ENCODE data around the gene FBLN5. TPM values are rescaled to one million over a fixed set of nuclear protein-coding genes. Genes with fewer than 3 reads are reported as not detected.
A peak's percentile ranks its signal among the peaks of the same experiment; 100 is the strongest.

The FBLN5 gene, protein sequence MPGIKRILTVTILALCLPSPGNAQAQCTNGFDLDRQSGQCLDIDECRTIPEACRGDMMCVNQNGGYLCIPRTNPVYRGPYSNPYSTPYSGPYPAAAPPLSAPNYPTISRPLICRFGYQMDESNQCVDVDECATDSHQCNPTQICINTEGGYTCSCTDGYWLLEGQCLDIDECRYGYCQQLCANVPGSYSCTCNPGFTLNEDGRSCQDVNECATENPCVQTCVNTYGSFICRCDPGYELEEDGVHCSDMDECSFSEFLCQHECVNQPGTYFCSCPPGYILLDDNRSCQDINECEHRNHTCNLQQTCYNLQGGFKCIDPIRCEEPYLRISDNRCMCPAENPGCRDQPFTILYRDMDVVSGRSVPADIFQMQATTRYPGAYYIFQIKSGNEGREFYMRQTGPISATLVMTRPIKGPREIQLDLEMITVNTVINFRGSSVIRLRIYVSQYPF
- total RNA-seq (100 to 1,000 TPM in 4 of 7 donors, 10 to 100 TPM in 3; 39.2 to 187 (median 137) TPM), polyA plus RNA-seq (100 to 1,000 TPM in 1 of 2 donors, 10 to 100 TPM in 1; 90.7 to 353 TPM)
- long read RNA-seq, donor 1, transcript FBLN5-205 (11 exons, 1,875 nt) = minor isoform, 5 of 287 reads
- long read RNA-seq, donor 1, transcript FBLN5-202 (11 exons, 2,123 nt) = major isoform, 77 of 287 reads
- long read RNA-seq, donor 1, partial matches to known transcripts = 189 of 287 reads
- long read RNA-seq, donor 1, other reads (novel, unspliced or antisense) = 16 of 287 reads
- long read RNA-seq, donor 2, transcript FBLN5-202 (11 exons, 2,123 nt) = major isoform, 6 of 6 reads
- long read RNA-seq, donor 2, partial matches to known transcripts = 0 of 6 reads
- long read RNA-seq, donor 2, other reads (novel, unspliced or antisense) = 0 of 6 reads
- long read RNA-seq, donor 3, transcript FBLN5-205 (11 exons, 1,875 nt) = minor isoform, 5 of 233 reads
- long read RNA-seq, donor 3, transcript FBLN5-202 (11 exons, 2,123 nt) = major isoform, 116 of 233 reads
- long read RNA-seq, donor 3, partial matches to known transcripts = 94 of 233 reads
- long read RNA-seq, donor 3, other reads (novel, unspliced or antisense) = 17 of 233 reads

DNA sequence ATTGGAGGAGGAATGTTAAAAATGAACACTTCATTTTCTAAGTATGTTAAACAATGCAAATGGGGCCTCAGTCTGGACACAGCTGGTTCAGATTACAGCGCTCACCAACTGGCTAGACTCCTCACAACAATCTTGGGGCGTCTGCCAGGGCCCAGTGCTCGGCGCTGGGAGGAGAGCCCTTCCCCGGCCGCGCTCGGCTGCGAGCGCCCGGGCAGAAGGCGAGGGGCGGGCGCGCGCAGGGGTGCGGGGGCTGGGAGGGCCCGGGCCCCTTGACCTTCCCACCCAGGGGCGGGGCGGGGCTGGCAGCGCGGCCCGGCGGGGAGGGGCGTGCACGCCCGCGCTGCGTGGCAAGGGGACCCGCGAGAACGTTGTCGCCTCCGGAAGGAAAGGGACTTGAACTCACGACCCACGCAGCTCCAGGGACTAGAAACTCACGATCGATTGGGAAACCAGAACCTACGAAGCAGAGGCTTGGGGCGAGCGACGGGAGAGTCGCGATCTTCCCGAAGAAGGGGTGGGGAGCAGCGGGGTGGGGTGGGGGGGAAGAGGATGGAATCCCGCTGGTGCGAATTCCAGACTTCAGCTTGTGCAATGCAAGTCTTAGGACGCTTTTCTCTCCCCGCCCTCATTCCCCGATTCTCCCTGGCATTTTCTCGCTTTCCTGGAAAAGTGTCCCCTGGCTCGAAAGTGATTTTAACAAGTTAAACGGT lies at the start of gene FBLN5:
Gene FBLN5 (minus strand): TSS at position 220 of the 710 bp plus-strand sequence. CDS start 465 bp downstream, outside the sequence.
- 1 to 3% (median 2%) methylated on average over 43 to 54 of the region's 54 CpGs for WGBS, 3 donors
- Histone ChIP-seq H3K4me1 (ENCODE audit: insufficient read depth) (no peaks in the 10 kb centered on the region), H3K4me3 (peak within 1 kb of the TSS; percentile 73), H3K27me3 (no peaks in the 10 kb centered on the region), H3K9me3 (no peaks in the 10 kb centered on the region), H3K36me3 (no peaks in the 10 kb centered on the region), H3K27ac (peak within 1 kb of the TSS; percentile 59 to 61)
- intact Hi-C loops (cut with DNase I) = no loop called here
- DNase-seq = peak; percentile 74 to 84 (median 76)
- no peak for TF ChIP-seq POLR2A (IDR thresholded peaks at IDR 0.05)
- TF ChIP-seq EP300 (IDR thresholded peaks at IDR 0.05) = no peak
- TF ChIP-seq, protein P1, sequence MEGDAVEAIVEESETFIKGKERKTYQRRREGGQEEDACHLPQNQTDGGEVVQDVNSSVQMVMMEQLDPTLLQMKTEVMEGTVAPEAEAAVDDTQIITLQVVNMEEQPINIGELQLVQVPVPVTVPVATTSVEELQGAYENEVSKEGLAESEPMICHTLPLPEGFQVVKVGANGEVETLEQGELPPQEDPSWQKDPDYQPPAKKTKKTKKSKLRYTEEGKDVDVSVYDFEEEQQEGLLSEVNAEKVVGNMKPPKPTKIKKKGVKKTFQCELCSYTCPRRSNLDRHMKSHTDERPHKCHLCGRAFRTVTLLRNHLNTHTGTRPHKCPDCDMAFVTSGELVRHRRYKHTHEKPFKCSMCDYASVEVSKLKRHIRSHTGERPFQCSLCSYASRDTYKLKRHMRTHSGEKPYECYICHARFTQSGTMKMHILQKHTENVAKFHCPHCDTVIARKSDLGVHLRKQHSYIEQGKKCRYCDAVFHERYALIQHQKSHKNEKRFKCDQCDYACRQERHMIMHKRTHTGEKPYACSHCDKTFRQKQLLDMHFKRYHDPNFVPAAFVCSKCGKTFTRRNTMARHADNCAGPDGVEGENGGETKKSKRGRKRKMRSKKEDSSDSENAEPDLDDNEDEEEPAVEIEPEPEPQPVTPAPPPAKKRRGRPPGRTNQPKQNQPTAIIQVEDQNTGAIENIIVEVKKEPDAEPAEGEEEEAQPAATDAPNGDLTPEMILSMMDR (IDR thresholded peaks at IDR 0.05) = no peak

DNA sequence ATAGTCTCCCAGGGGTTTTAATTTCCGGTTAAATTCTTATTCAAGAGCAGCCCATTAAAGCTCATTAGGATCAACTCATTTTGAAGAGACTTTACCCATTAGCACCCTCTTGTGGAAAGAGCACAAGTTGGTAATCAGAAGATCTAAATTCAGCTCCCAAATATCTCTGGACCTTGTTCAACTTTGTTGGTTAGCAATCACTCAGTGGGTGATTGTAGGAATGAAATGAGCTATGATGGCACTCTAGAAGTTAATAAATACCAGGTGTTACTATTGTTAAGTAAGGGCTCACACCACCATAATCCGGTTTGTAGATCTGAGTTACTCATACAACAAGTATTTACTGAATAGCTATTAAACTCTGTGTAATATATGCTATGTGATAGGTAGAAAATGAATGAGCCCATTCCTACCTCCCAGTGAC lies 49.5 kb upstream of the FBLN5 start:
- Histone ChIP-seq H3K36me3 (no peaks in the 10 kb centered on the region), H3K27me3 (no peaks in the 10 kb centered on the region), H3K4me3 (no peak overlapping the region), H3K27ac (no peak overlapping the region), H3K4me1 (ENCODE audit: insufficient read depth) (no peaks in the 10 kb centered on the region), H3K9me3 (no peaks in the 10 kb centered on the region)
- TF ChIP-seq POLR2A (IDR thresholded peaks at IDR 0.05) (no peak), EP300 (IDR thresholded peaks at IDR 0.05) (no peak)
- TF ChIP-seq, protein P1 (IDR thresholded peaks at IDR 0.05) = peak in 2 of 3 donors; percentile 36 to 58
- WGBS, 3 donors = 33 to 41% (median 36%) methylated on average over 2 of the region's 2 CpGs
- intact Hi-C loops (cut with DNase I) = loop anchor here in 1 of 4 donors (10.0 kb wide), 1 partner anchor 342 kb away; no protein-coding TSS in a partner anchor
- no peak for DNase-seq

DNA sequence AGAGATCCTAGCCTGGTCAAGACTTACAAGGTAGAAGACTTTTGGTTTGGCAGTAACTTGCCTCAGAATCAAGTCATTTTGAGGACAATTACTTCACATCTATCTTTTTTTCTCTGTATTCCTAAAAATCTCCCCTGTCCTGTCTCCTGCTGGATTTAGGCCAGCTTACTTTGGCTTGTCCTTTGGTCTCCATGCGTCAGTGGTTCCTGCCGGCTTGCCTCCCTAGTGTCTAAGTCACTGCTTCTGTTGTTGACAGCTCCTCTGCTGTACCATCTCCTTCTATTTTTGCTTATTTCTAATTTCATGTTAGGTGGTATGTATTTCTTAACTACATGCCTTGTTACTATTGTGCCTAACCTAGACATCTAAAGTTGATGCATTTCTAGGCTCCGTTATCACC lies 39.7 kb upstream of the FBLN5 start:
- H3K4me1 ChIP-seq (ENCODE audit: insufficient read depth) = no peaks in the 10 kb centered on the region
- H3K27me3 ChIP-seq = no peaks in the 10 kb centered on the region
- H3K9me3 ChIP-seq = no peaks in the 10 kb centered on the region
- TF ChIP-seq EP300 (IDR thresholded peaks at IDR 0.05) = no peak
- TF ChIP-seq, protein P1 (IDR thresholded peaks at IDR 0.05) = no peak
- no peak for TF ChIP-seq POLR2A (IDR thresholded peaks at IDR 0.05)
- H3K36me3 ChIP-seq = no peaks in the 10 kb centered on the region
- H3K27ac ChIP-seq = no peak overlapping the region
- DNase-seq = no peak
- 91 to 94% (median 93%) methylated on average over 3 of the region's 3 CpGs for WGBS, 3 donors
- intact Hi-C loops (cut with DNase I) = no loop called here
- H3K4me3 ChIP-seq = no peak overlapping the region
